GM12865 (cell line): ENCODE results near the gene PARS2.

Experiments
- DNase-seq: peaks from one replicate; pipeline ENCODE4 v3.0.0; 2010; ENCODE audit warnings: low read depth
- H3K4me3 ChIP-seq: 2 replicates; pipeline ENCODE4 v1.5.1; 2011; ENCODE audit warnings: mild to moderate bottlenecking, low read depth, low read length, control low read depth
- CTCF ChIP-seq: IDR thresholded peaks from 2 replicates; pipeline ENCODE4 v1.5.1; 2011; ENCODE audit warnings: low read length, control low read depth, low read depth, inconsistent platforms; ENCODE audit not compliant: insufficient read depth; ENCODE audit errors: missing control alignments

The PARS2 gene

GRCh38 chr1:54792686-54793282 lies 28.5 kb upstream of the PARS2 start:
- H3K4me3 ChIP-seq, result no peak overlapping the region
- no peak for DNase-seq
- TF ChIP-seq CTCF, result no peak

GRCh38 chr1:54791880-54792522 lies 27.7 kb upstream of the PARS2 start:
- DNase-seq, result peak; percentile 73
- peak; percentile 66 for TF ChIP-seq CTCF
- no peak overlapping the region for H3K4me3 ChIP-seq

- no peak for DNase-seq
- TF ChIP-seq CTCF, result no peak
- no peak overlapping the region for H3K4me3 ChIP-seq
Observed at GRCh38 chr1:54788459-54788858, 24.1 kb upstream of the PARS2 start.

- no peak overlapping the region for H3K4me3 ChIP-seq
- no peak for DNase-seq
- TF ChIP-seq CTCF, result no peak
Observed at GRCh38 chr1:54787604-54788003, 23.3 kb upstream of the PARS2 start.

GRCh38 chr1:54786778-54787177 lies 22.5 kb upstream of the PARS2 start:
- DNase-seq, result no peak
- no peak for TF ChIP-seq CTCF
- H3K4me3 ChIP-seq, result no peak overlapping the region

- DNase-seq, result no peak
- H3K4me3 ChIP-seq, result no peak overlapping the region
- TF ChIP-seq CTCF, result no peak
Observed at GRCh38 chr1:54784066-54784465, 19.7 kb upstream of the PARS2 start.

- no peak overlapping the region for H3K4me3 ChIP-seq
- DNase-seq, result no peak
- no peak for TF ChIP-seq CTCF
Observed at GRCh38 chr1:54782588-54782987, 18.3 kb upstream of the PARS2 start.
